ENCODE results near the gene PRDM16.

Gene PRDM16

GRCh38 chr1:3142236-3142635 lies 73.2 kb downstream of the PRDM16 start:
- 84% methylated on average over 17 of the region's 17 CpGs for WGBS
- no peak overlapping the region for H3K27ac ChIP-seq (ENCODE audit: low read length, poor library complexity, severe bottlenecking)

GRCh38 chr1:3142751-3143150 lies 73.7 kb downstream of the PRDM16 start:
- Histone ChIP-seq H2AK5ac (ENCODE audit: low read length, severe bottlenecking) (no peak overlapping the region), H3K4ac (ENCODE audit: low read depth in 1 of 2, low read length in 2 of 2) (no peak overlapping the region), H3K18ac (ENCODE audit: low read depth in 1 of 2, low read length in 2 of 2) (no peak overlapping the region), H3K27ac (ENCODE audit: low read length, poor library complexity, severe bottlenecking) (no peak overlapping the region), H4K91ac (ENCODE audit: low read length) (no peak overlapping the region), H2BK120ac (ENCODE audit: low read depth, low read length) (no peak overlapping the region), H3K9me3 (ENCODE audit: control insufficient read depth, low read length) (no peaks in the 10 kb centered on the region), H2AFZ (ENCODE audit: low read depth, low read length) (no peak overlapping the region), H2BK12ac (ENCODE audit: low read length in 2 of 2) (no peak overlapping the region), H3K14ac (ENCODE audit: low read length in 2 of 2) (no peak overlapping the region), H3K4me3 (ENCODE audit: insufficient read depth in 1 of 2, low read depth in 1 of 2, low read length in 2 of 2) (no peak overlapping the region), H2BK15ac (ENCODE audit: low read depth, poor library complexity, severe bottlenecking) (no peak overlapping the region), H3K36me3 (ENCODE audit: control insufficient read depth in 1 of 2, insufficient read depth in 2 of 2, low read depth in 1 of 2, low read length in 2 of 2) (no peaks in the 10 kb centered on the region), H3K4me1 (ENCODE audit: control insufficient read depth, insufficient read depth, low read depth, low read length) (no peaks in the 10 kb centered on the region), H3K23ac (ENCODE audit: low read length in 2 of 2) (no peak overlapping the region), H3K27me3 (ENCODE audit: control insufficient read depth in 1 of 2, insufficient read depth in 1 of 2, low read length in 2 of 2) (peaks cover 0 to 95% of the 10 kb centered on the region in 2 experiments), H4K8ac (ENCODE audit: low read length) (no peak overlapping the region), H2BK5ac (ENCODE audit: low read depth, low read length, poor library complexity, severe bottlenecking) (no peak overlapping the region), H3K79me1 (replicated peaks; ENCODE audit: low read length, poor library complexity, severe bottlenecking) (no peaks in the 10 kb centered on the region), H3K4me2 (ENCODE audit: low read length, poor library complexity, severe bottlenecking) (no peak overlapping the region), H3K9ac (ENCODE audit: low read length) (no peak overlapping the region)
- WGBS = 93% methylated on average over 12 of the region's 12 CpGs
- no peak for DNase-seq

More at GRCh38 chr1:3142236-3142635, 73.2 kb downstream of the PRDM16 start:
- Histone ChIP-seq H3K4me1 (ENCODE audit: control insufficient read depth, insufficient read depth, low read depth, low read length) (no peaks in the 10 kb centered on the region), H3K23ac (ENCODE audit: low read length in 2 of 2) (no peak overlapping the region), H4K8ac (ENCODE audit: low read length) (no peak overlapping the region), H3K27me3 (ENCODE audit: control insufficient read depth in 1 of 2, insufficient read depth in 1 of 2, low read length in 2 of 2) (peaks cover 0 to 95% of the 10 kb centered on the region in 2 experiments), H2BK120ac (ENCODE audit: low read depth, low read length) (no peak overlapping the region), H3K9ac (ENCODE audit: low read length) (no peak overlapping the region), H3K18ac (ENCODE audit: low read depth in 1 of 2, low read length in 2 of 2) (no peak overlapping the region), H2BK5ac (ENCODE audit: low read depth, low read length, poor library complexity, severe bottlenecking) (no peak overlapping the region), H4K91ac (ENCODE audit: low read length) (no peak overlapping the region), H2BK12ac (ENCODE audit: low read length in 2 of 2) (no peak overlapping the region), H3K4ac (ENCODE audit: low read depth in 1 of 2, low read length in 2 of 2) (no peak overlapping the region), H3K4me2 (ENCODE audit: low read length, poor library complexity, severe bottlenecking) (no peak overlapping the region), H3K9me3 (ENCODE audit: control insufficient read depth, low read length) (no peaks in the 10 kb centered on the region), H3K36me3 (ENCODE audit: control insufficient read depth in 1 of 2, insufficient read depth in 2 of 2, low read depth in 1 of 2, low read length in 2 of 2) (no peaks in the 10 kb centered on the region), H3K79me1 (replicated peaks; ENCODE audit: low read length, poor library complexity, severe bottlenecking) (no peaks in the 10 kb centered on the region), H2AFZ (ENCODE audit: low read depth, low read length) (no peak overlapping the region), H3K14ac (ENCODE audit: low read length in 2 of 2) (no peak overlapping the region), H2AK5ac (ENCODE audit: low read length, severe bottlenecking) (no peak overlapping the region), H2BK15ac (ENCODE audit: low read depth, poor library complexity, severe bottlenecking) (no peak overlapping the region), H3K4me3 (ENCODE audit: insufficient read depth in 1 of 2, low read depth in 1 of 2, low read length in 2 of 2) (no peak overlapping the region)
- no peak for DNase-seq

- H2AFZ ChIP-seq (ENCODE audit: low read depth, low read length) = no peak overlapping the region
- DNase-seq = no peak
- no peaks in the 10 kb centered on the region for H3K4me1 ChIP-seq (ENCODE audit: control insufficient read depth, insufficient read depth, low read depth, low read length)
- H3K9me3 ChIP-seq (ENCODE audit: control insufficient read depth, low read length) = no peaks in the 10 kb centered on the region
- no peaks in the 10 kb centered on the region for H3K79me1 ChIP-seq (replicated peaks; ENCODE audit: low read length, poor library complexity, severe bottlenecking)
- H3K14ac ChIP-seq (ENCODE audit: low read length in 2 of 2) = no peak overlapping the region
- no peak overlapping the region for H4K8ac ChIP-seq (ENCODE audit: low read length)
- H3K18ac ChIP-seq (ENCODE audit: low read depth in 1 of 2, low read length in 2 of 2) = no peak overlapping the region
- no peak overlapping the region for H2BK15ac ChIP-seq (ENCODE audit: low read depth, poor library complexity, severe bottlenecking)
- peaks cover 0 to 86% of the 10 kb centered on the region in 2 experiments for H3K27me3 ChIP-seq (ENCODE audit: control insufficient read depth in 1 of 2, insufficient read depth in 1 of 2, low read length in 2 of 2)
- H3K27ac ChIP-seq (ENCODE audit: low read length, poor library complexity, severe bottlenecking) = no peak overlapping the region
- H3K4ac ChIP-seq (ENCODE audit: low read depth in 1 of 2, low read length in 2 of 2) = no peak overlapping the region
- no peak overlapping the region for H3K4me2 ChIP-seq (ENCODE audit: low read length, poor library complexity, severe bottlenecking)
- H2BK5ac ChIP-seq (ENCODE audit: low read depth, low read length, poor library complexity, severe bottlenecking) = no peak overlapping the region
- 85% methylated on average over 39 of the region's 39 CpGs for WGBS
- no peak overlapping the region for H2BK120ac ChIP-seq (ENCODE audit: low read depth, low read length)
- H4K91ac ChIP-seq (ENCODE audit: low read length) = no peak overlapping the region
- no peaks in the 10 kb centered on the region for H3K36me3 ChIP-seq (ENCODE audit: control insufficient read depth in 1 of 2, insufficient read depth in 2 of 2, low read depth in 1 of 2, low read length in 2 of 2)
- H3K4me3 ChIP-seq (ENCODE audit: insufficient read depth in 1 of 2, low read depth in 1 of 2, low read length in 2 of 2) = no peak overlapping the region
- H3K23ac ChIP-seq (ENCODE audit: low read length in 2 of 2) = no peak overlapping the region
- H3K9ac ChIP-seq (ENCODE audit: low read length) = no peak overlapping the region
- H2BK12ac ChIP-seq (ENCODE audit: low read length in 2 of 2) = no peak overlapping the region
- H2AK5ac ChIP-seq (ENCODE audit: low read length, severe bottlenecking) = no peak overlapping the region
Observed at GRCh38 chr1:3145532-3146325, 76.7 kb downstream of the PRDM16 start.

- no peak overlapping the region for H3K9ac ChIP-seq (ENCODE audit: low read length)
- 89% methylated on average over 14 of the region's 14 CpGs for WGBS
- no peak overlapping the region for H2AK5ac ChIP-seq (ENCODE audit: low read length, severe bottlenecking)
- H3K79me1 ChIP-seq (replicated peaks; ENCODE audit: low read length, poor library complexity, severe bottlenecking) = no peaks in the 10 kb centered on the region
- no peak overlapping the region for H3K14ac ChIP-seq (ENCODE audit: low read length in 2 of 2)
- no peak overlapping the region for H3K4me2 ChIP-seq (ENCODE audit: low read length, poor library complexity, severe bottlenecking)
- no peak overlapping the region for H3K4me3 ChIP-seq (ENCODE audit: insufficient read depth in 1 of 2, low read depth in 1 of 2, low read length in 2 of 2)
- H4K8ac ChIP-seq (ENCODE audit: low read length) = no peak overlapping the region
- H4K91ac ChIP-seq (ENCODE audit: low read length) = no peak overlapping the region
- H3K23ac ChIP-seq (ENCODE audit: low read length in 2 of 2) = no peak overlapping the region
- H2AFZ ChIP-seq (ENCODE audit: low read depth, low read length) = no peak overlapping the region
- no peak overlapping the region for H3K4ac ChIP-seq (ENCODE audit: low read depth in 1 of 2, low read length in 2 of 2)
- no peak overlapping the region for H2BK120ac ChIP-seq (ENCODE audit: low read depth, low read length)
- no peaks in the 10 kb centered on the region for H3K36me3 ChIP-seq (ENCODE audit: control insufficient read depth in 1 of 2, insufficient read depth in 2 of 2, low read depth in 1 of 2, low read length in 2 of 2)
- DNase-seq = no peak
- H3K18ac ChIP-seq (ENCODE audit: low read depth in 1 of 2, low read length in 2 of 2) = no peak overlapping the region
- H3K9me3 ChIP-seq (ENCODE audit: control insufficient read depth, low read length) = no peaks in the 10 kb centered on the region
- peaks cover 0 to 78% of the 10 kb centered on the region in 2 experiments for H3K27me3 ChIP-seq (ENCODE audit: control insufficient read depth in 1 of 2, insufficient read depth in 1 of 2, low read length in 2 of 2)
- H3K4me1 ChIP-seq (ENCODE audit: control insufficient read depth, insufficient read depth, low read depth, low read length) = no peaks in the 10 kb centered on the region
- no peak overlapping the region for H3K27ac ChIP-seq (ENCODE audit: low read length, poor library complexity, severe bottlenecking)
- no peak overlapping the region for H2BK5ac ChIP-seq (ENCODE audit: low read depth, low read length, poor library complexity, severe bottlenecking)
- no peak overlapping the region for H2BK12ac ChIP-seq (ENCODE audit: low read length in 2 of 2)
- H2BK15ac ChIP-seq (ENCODE audit: low read depth, poor library complexity, severe bottlenecking) = no peak overlapping the region
Observed at GRCh38 chr1:3146458-3146857, 77.5 kb downstream of the PRDM16 start.
